RCC 7860 (cell line): ENCODE measurements around the gene SUSD5.
A peak's percentile ranks its signal among the peaks of the same experiment; 100 is the strongest.

Experiments
- DNase-seq: peaks from one replicate; pipeline ENCODE4 v3.0.0-alpha.2; 2015; ENCODE audit warnings: low spot score
- FAIRE-seq: peaks from 2 replicates; lab custom pipeline; 2012; peaks lifted over from hg19 to GRCh38; lab: Jason Lieb, UNC

The SUSD5 gene

DNA sequence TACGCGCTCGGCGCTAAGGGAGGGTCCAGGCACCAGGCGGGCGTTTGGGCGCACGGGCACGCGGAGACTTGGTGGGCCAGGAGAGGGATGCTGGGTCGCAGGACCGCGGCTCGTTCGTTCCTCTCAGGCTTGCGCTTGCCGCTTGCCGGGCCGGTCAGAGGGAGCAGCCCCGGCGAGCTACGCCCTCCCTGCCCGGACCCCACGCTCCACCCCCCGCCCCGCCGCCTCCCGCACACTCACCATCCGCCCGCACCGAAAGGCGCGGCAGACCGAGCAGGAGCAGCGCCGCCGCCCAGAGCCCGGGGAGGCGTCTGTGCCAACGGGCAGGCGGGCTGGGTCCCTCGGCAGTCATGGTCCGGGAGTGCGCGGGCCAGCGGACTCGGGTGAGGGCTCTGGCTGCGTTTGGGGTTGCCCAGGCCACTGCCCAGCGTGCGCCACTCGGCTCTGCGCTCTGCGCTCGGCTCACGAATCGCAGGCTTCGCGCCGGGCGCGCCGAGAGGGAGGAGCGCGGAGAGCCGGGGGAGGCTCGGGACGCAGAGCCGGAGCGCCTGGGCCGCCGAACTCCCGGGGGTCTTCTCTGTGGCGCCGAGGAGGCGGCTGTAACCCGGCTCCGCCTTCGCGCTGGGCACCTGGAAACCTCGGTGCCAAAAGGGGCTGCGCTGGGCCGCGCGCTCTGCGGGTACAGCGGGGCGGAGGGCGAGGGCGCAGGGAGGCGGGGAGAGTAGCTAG, at the start of gene SUSD5:
TSS of gene SUSD5 (minus strand) at position 365 of the 729 bp plus-strand sequence. CDS start at position 352, 13 bp downstream.
- no peak for DNase-seq
- no peak for FAIRE-seq

DNA sequence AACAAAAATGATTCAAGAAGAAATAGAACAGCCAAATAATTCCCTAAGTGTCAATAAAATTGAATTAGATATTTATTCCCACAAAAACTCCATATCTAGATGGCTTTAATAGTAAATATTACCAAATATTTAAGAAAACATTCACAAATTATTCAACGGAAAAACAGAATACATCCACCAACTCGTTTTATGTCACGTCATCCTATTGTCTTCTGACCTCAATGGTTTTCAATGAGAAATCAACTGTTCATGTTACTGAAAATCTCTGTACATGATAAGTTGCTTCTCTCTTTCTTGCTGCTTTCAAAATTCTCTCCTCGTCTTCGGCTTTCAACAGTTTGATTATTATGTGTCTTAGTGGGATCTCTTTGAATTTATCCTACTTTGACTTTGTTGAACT, 41.5 kb upstream of the SUSD5 start:
- DNase-seq: no peak
- no peak for FAIRE-seq

DNA sequence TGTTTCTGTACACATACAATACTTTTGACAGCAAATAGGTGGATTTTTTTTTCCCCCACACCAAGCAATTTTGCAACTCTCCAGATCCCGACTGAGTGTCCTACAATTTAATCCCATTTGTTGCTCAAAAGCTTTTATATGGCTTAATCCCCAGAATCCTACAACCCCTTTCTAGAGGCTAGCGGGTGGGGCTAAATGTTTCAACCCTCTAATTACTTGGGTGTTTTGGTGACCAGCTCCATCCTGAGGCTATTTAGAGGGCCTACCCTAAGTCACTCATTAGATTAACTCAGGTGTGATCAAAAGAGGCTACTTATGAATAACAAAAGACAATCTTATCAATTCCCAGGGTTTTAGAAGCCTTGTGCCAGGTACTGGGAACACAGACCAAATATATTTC, 37.6 kb upstream of the SUSD5 start:
- no peak for FAIRE-seq

DNA sequence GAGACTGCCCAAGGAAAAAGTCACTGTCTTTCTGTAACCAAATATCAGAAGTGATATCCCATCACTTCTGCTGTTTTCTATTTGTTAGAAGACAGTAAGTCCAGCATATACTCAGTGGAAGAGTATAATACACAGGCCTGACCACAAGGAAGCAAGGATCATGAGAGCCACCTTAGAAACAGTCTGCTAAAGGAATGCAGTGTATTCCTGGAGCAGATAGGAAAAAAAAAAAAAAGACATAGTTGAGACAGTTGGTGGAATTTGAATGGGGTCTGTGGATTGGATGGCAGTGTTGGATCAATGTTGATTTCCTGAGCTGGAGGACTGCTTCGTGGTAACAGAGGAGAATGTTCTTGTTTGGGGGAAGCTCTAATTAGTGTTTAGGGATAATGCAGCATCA, 32.1 kb upstream of the SUSD5 start:
- no peak for DNase-seq
- no peak for FAIRE-seq

More for the DNA sequence above, 37.6 kb upstream of the SUSD5 start:
- DNase-seq: no peak

GRCh38 chr3:33246786-33247185, 28.2 kb upstream of the SUSD5 start:
- no peak for FAIRE-seq

GRCh38 chr3:33240261-33240660, 21.7 kb upstream of the SUSD5 start:
- DNase-seq (no peak), FAIRE-seq (no peak)

More at GRCh38 chr3:33246786-33247185, 28.2 kb upstream of the SUSD5 start:
- no peak for DNase-seq

GRCh38 chr3:33238923-33239322, 20.3 kb upstream of the SUSD5 start:
- no peak for FAIRE-seq
- DNase-seq: no peak

DNA sequence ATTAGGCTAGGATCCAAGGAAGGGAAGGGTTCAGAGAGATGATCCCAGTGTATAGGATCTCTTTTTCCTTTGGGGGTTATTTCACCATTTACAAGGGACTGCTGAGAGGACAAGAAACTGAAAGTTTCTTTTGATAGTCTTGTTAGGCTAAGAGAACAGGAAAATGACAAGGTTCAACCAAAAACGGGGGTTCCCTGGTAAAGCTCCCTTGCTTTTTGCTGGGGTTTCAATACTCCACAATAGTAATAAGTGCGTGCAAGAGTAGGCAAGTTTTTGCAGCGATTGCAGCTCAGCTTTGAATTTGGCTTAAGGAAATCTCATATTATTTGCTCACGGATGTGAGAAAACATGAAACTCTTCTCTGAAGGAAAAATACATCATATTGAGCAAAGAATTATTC, 18.8 kb upstream of the SUSD5 start:
- FAIRE-seq: no peak
- DNase-seq: no peak

DNA sequence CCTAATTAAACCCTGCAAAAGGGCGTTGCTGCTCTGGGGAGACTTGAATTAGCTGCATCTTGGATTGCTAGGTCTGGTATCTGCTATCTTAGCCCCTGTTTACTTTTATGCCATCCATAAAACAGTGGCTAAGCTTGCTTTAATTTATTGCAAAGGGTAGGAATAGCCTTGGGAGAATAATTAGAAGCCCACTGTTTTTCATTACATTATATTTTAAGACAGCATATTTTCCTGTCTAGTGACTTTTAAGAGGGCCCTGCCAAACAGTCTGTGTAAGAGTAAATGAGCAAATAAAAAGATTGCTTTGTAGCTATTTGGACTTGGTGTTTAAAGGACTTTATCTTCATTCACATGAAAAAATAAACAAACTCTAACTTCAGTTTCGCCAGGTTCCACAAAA, 17.4 kb upstream of the SUSD5 start:
- DNase-seq (no peak), FAIRE-seq (no peak)

DNA sequence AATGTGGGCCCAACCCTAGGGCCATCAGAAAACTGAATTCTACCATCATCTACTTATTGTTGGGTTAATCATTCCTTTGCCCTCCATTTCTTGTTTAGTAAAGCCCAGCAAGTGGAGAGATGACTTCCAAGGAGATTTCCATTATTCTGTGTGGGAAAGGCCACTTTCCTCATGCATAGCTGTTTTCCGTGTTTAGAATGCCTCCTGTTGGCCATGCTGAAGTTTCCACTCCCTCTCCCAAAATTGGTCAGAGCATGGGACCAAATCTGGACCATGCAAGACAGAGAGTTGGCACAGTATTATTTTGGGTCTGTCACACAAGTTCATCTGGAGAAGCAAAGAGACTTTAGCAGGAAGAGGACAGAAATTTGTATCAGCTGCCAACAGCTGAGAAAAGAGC, 15.3 kb upstream of the SUSD5 start:
- FAIRE-seq: no peak
- DNase-seq: no peak

DNA sequence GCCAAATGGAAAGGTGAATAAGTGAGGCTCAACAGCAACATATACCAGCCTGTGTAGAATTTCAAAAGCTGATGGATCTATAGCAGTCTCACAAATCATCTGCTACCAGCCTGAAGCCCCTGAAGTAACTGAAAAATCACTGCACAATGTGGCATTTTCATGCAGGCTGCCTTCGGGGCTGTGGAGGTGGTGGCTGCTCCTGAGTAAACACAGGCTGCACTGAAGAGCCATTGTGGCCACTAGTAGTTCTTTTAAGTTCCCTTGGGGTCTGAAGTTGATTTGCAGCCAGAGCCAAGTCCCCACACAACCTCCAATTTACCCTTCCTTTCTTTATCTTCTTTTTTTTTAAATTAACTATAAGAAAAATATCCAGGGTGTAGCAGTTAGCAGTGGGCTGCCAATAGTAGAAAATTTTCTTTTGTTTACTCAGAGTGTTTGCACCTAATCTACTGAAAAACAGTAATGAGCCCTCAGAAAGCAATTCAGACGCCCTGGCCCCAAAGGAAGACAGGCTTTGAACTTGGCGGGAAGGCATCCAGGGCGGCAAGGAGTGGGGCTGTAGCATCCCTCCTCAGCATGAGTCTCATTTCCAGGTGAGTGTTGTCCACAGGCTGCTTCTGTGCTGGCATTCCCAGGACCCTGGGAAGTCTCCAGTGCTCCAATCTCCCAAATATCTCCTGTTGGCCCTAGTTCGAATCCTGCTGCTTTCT, 13.3 kb upstream of the SUSD5 start:
- no peak for FAIRE-seq
- DNase-seq: no peak

DNA sequence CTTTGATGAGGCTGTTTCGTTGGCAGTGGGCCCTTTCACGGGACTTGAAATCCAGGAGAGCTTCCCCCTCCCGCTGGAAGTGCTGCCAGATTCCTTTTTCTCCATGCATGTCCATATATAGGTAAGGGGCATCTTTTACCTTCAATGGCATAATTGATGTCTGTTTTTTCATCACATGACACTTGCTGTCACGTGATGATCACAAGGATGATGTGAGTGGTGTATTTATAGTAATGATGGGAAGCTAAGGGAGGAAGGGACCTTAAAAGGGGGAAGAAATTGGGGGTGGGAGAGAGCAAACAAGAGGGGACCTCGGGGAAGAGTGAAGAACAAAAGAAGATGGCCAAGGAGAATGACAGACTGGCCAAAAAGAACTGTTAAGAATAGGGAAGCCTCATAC, 11.3 kb upstream of the SUSD5 start:
- DNase-seq (no peak), FAIRE-seq (no peak)

GRCh38 chr3:33229066-33229465, 10.5 kb upstream of the SUSD5 start:
- FAIRE-seq: no peak
- DNase-seq: no peak

DNA sequence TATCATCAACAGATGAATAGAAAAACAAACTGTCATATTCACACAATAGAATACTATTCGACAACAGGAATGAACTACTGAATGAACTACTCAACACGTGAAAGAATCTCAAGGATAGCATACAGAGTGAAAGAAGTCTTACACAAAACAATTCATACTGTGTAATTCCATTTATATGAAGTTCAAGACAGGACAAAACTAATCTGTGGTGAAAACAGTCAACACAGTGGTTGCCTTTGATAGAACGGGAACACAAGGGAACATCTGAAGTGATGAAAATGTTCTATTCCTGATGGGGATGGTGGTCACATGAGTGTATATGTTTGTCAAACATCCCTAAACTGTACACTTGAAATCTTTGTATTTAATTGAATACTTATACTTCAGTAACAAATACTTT, 2.6 kb upstream of the SUSD5 start:
- no peak for FAIRE-seq

DNA sequence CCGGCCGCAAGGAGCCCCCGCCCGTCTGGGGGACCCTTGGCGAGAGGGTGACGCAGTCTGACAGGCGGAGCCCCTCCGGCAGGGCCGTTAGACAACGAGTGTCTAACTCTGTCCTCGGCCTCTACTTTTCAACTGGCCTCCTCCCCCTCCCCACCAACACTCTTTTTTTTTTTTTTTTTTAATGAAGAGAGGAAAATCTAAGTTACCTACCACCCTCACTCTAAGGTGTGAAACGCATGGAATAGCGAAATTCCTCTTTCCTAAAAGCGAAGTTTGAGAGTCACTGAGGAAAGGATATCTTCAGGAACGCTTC, 521 bp upstream of the SUSD5 start:
- FAIRE-seq (no peak), DNase-seq (no peak)

More for the DNA sequence above, 2.6 kb upstream of the SUSD5 start:
- DNase-seq: no peak

GRCh38 chr3:33217866-33218445, 654 bp downstream of the SUSD5 start:
- FAIRE-seq (no peak), DNase-seq (no peak)

DNA sequence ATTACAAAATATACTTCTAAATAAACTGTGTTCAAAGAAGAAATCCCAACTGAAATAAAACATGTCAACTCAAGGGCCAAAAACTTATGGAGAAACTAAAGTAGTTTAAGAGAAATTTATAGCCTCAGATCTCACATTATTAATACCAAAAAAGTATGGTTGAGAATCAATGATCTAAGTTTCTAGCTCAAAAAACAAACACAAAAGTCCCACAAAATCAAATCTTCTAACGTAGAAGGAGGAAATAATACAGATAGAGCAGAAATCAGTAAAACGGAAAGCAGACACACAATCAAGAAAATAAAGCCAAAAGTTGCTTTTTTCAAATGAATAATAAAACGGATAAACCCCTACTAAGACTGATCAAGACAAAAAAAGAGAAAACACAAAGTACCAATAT, 2.9 kb downstream of the SUSD5 start:
- no peak for DNase-seq
- FAIRE-seq: no peak

GRCh38 chr3:33212406-33212805, 6.2 kb downstream of the SUSD5 start:
- FAIRE-seq (no peak), DNase-seq (no peak)

DNA sequence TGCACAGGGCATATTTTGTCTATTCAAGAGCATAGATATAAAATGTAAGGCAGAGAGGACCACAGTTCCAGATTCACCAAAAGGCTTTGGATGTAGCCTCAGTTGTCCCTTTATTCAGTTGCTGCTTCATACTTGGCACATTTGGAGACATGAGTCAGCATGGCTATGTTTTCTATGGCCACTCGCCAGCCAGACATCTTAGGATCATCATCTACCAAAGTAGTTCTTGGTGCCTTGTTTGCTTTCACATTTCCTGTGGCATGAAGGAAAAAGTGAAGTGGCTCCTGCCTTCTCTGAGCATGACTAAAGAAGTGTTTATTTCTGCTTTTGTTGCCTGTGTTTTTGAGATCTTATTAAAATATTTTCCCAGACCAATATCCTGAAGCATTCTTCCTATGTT, 7.2 kb downstream of the SUSD5 start:
- DNase-seq (peak; percentile 64), FAIRE-seq (peak; percentile 76)

GRCh38 chr3:33209357-33209756, 9.3 kb downstream of the SUSD5 start:
- DNase-seq (no peak), FAIRE-seq (no peak)

DNA sequence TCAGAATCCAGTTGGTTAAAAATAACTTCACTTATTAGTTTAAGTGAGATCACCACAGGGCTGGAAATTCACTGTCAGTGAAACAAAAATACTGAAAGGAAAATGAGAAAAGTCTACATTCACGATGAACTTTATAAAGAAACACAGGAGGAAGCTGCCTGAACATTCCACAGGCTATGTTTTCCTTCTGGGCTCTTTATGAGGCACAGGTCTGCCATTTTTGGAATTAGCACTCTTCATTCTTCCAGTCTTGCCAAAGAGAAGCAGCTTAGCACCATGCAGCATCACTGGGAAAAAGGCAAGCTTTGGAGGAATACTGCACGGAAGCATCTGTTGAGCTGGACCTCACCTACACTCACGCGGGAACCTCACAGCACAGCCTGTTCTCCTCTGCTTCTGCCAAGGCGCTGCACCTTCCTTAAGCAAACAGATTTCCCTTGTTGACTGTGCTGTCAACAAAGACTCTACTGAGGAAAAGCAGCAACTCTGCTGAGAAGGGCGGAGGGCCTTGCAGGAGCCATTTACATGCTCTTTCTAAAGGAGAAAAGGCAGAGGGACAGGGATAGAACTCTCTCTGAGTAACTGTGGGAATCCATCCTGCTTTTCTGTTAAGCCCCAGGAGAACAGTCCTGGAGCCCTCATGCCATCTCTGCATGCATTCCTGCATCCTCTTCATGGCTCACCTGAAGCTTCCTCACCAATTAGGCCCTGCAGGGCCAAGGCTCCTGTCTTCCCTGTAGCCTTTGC, 15.7 kb downstream of the SUSD5 start:
- FAIRE-seq: no peak

DNA sequence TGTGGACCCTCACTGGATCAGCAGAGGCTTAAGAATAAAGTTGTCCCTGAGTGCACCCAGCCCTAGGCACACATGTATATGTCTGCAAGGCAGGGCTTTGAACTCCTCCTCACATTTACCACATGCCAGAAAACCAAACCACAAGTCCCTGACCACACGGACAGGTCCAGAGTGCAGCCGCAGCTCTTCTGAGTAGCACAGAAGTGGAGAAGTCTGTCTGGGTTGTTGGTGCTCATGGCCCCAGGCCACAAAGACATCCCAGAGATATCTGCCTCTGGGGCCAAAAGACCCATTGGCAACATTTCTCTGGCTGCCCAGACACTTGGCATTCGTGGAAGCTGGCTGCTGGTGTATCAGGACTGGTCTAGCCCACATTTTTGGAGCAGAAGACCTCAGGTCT, 17.4 kb downstream of the SUSD5 start:
- DNase-seq (no peak), FAIRE-seq (no peak)

More for the DNA sequence above, 15.7 kb downstream of the SUSD5 start:
- DNase-seq: no peak
